ENCODE data around the gene ATF4. TPM values are rescaled to one million over a fixed set of nuclear protein-coding genes. Genes with fewer than 3 reads are reported as not detected.

The ATF4 gene
- total and polyA plus RNA-seq, 2 of the 13 experiments (the other 11 are each of a cell fraction or from before 2014, with no cell fraction given): 486 to 1,297 TPM

- TF ChIP-seq ZBTB49 (CRISPR knock-in tag; IDR thresholded peaks at IDR 0.05; ENCODE audit: borderline replicate concordance) (no peak), U2AF1 (optimal IDR thresholded peaks at IDR 0.05; ENCODE audit: low read depth, low read length) (peak; percentile 65), PHF21A (CRISPR knock-in tag; IDR thresholded peaks at IDR 0.05) (no peak; the same call in 1 of the 2 replicates), ZNF225 (CRISPR knock-in tag; IDR thresholded peaks at IDR 0.05) (no peak), PITX1 (CRISPR knock-in tag; IDR thresholded peaks at IDR 0.05) (no peak), HNF1A (IDR thresholded peaks at IDR 0.05; ENCODE audit: low read depth) (no peak), HNF1A (CRISPR knock-in tag; IDR thresholded peaks at IDR 0.05; ENCODE audit: borderline replicate concordance) (no peak), PRDM4 (CRISPR knock-in tag; IDR thresholded peaks at IDR 0.05; ENCODE audit: borderline replicate concordance) (no peak), FOXM1 (CRISPR knock-in tag; IDR thresholded peaks at IDR 0.05) (no peak), NPAS2 (CRISPR knock-in tag; IDR thresholded peaks at IDR 0.05; ENCODE audit: borderline replicate concordance) (no peak), BORCS8-MEF2B (CRISPR knock-in tag; IDR thresholded peaks at IDR 0.05) (peak; percentile 52; the same call in 1 of the 2 replicates), CEBPG (CRISPR knock-in tag; IDR thresholded peaks at IDR 0.05) (no peak), KDM5B (CRISPR knock-in tag; IDR thresholded peaks at IDR 0.05; ENCODE audit: borderline replicate concordance) (no peak), MLXIP (CRISPR knock-in tag; IDR thresholded peaks at IDR 0.05; ENCODE audit: borderline replicate concordance) (no peak), SIN3B (IDR thresholded peaks at IDR 0.05; ENCODE audit: low read length) (no peak), GMEB2 (CRISPR knock-in tag; IDR thresholded peaks at IDR 0.05; ENCODE audit: low read depth) (no peak; the same call in 1 of the 2 replicates), RCOR2 (CRISPR knock-in tag; IDR thresholded peaks at IDR 0.05) (no peak)
Measured at GRCh38 chr22:39519681-39520225, 609 bp upstream of the ATF4 start (continued).

Data from HepG2 (cell line).